Stomach (tissue), 4 donors: ENCODE measurements around the gene NRXN2.

Experiments used
- CTCF ChIP-seq, 7 experiments: fragments of 450-650 bp in 4 of 7; fragments of 200-600 bp in 3 of 7; sonication (generic) in 3 of 7; IDR thresholded peaks; one replicate each; pipeline ENCODE4 v1.5.1; 2016 to 2019; ENCODE audit warnings: antibody characterized with exemption in 7 of 7, control low read depth in 2 of 7, mild to moderate bottlenecking in 1 of 7
- POLR2A ChIP-seq, 4 donors: fragments of 450-650 bp; IDR thresholded peaks; one replicate each; pipeline ENCODE4 v1.6.1; 2016; ENCODE audit warnings: antibody characterized with exemption in 4 of 4, control low read depth in 2 of 4, mild to moderate bottlenecking in 1 of 4, moderate library complexity in 1 of 4
- POLR2AphosphoS5 ChIP-seq, 3 donors: sonication (generic); formaldehyde crosslinking; IDR thresholded peaks; one replicate each; pipeline ENCODE4 v1.6.1; 2016; ENCODE audit warnings: antibody characterized with exemption in 3 of 3

- no peak for TF ChIP-seq CTCF (IDR thresholded peaks at IDR 0.05)
- no peak for TF ChIP-seq POLR2A (IDR thresholded peaks at IDR 0.05)
- no peak for TF ChIP-seq POLR2AphosphoS5 (IDR thresholded peaks at IDR 0.05)
Measured at GRCh38 chr11:64610596-64610995, 112.4 kb downstream of the NRXN2 start.
